Activated B cell treated with CpG ODN at 0.5 μM for 24 hours (primary cell): ENCODE data around the gene RPAP3. TPM values are rescaled to one million over a fixed set of nuclear protein-coding genes. Genes with fewer than 3 reads are reported as not detected.

Source experiments
- ATAC-seq: fragments of 200-7000 bp; cut with Tn5 transposase; one replicate; pipeline ENCODE4 v1.10.0; 2021; ENCODE audit warnings: low read depth, mild to moderate bottlenecking, moderate library complexity
- CTCF ChIA-PET: fragments of 350-600 bp; sonication (Branson Sonifier 250); formaldehyde crosslinking; loops from one replicate; lab custom pipeline; 2021; ENCODE audit warnings: antibody characterized with exemption; lab: Charles Lee
- POLR2A ChIA-PET: fragments of 350-600 bp; sonication (Branson Sonifier 250); formaldehyde crosslinking; loops from one replicate; lab custom pipeline; 2021; ENCODE audit warnings: antibody characterized with exemption; lab: Charles Lee
- DNase-seq: peaks from one replicate; pipeline ENCODE4 v3.0.0; 2022
- H3K27ac Mint-ChIP-seq: one replicate; pipeline ENCODE4 v1.8.0; 2020; ENCODE audit warnings: mixed read lengths
- H3K27me3 Mint-ChIP-seq: one replicate; pipeline ENCODE4 v1.8.0; 2021; ENCODE audit warnings: mixed read lengths
- H3K36me3 Mint-ChIP-seq: one replicate; pipeline ENCODE4 v1.8.0; 2021; ENCODE audit warnings: low read depth, mixed read lengths
- H3K4me1 Mint-ChIP-seq: one replicate; pipeline ENCODE4 v1.8.0; 2021; ENCODE audit warnings: mixed read lengths
- H3K4me3 Mint-ChIP-seq: one replicate; pipeline ENCODE4 v1.8.0; 2020; ENCODE audit warnings: mild to moderate bottlenecking, mixed read lengths
- H3K9me3 Mint-ChIP-seq: one replicate; pipeline ENCODE4 v1.8.0; 2020; ENCODE audit warnings: mixed read lengths
- intact Hi-C: fragments of 100-400 bp; cut with micrococcal nuclease; formaldehyde crosslinking; loops from one replicate; pipeline ENCODE4 v1.15.1; 2024
- total RNA-seq: library from RNA; stranded (reverse); gene quantifications from 2 replicates; pipeline ENCODE4 v1.2.3, GENCODE V29; 2022
- TF ChIP-seq, protein P1 (sequence below): fragments of 200-600 bp; IDR thresholded peaks from one replicate; pipeline ENCODE4 v1.8.0; 2022; ENCODE audit warnings: antibody characterized with exemption, mild to moderate bottlenecking

RPAP3 gene
- total RNA-seq, 1 donor from 2014 or later, result 60.5 TPM

DNA sequence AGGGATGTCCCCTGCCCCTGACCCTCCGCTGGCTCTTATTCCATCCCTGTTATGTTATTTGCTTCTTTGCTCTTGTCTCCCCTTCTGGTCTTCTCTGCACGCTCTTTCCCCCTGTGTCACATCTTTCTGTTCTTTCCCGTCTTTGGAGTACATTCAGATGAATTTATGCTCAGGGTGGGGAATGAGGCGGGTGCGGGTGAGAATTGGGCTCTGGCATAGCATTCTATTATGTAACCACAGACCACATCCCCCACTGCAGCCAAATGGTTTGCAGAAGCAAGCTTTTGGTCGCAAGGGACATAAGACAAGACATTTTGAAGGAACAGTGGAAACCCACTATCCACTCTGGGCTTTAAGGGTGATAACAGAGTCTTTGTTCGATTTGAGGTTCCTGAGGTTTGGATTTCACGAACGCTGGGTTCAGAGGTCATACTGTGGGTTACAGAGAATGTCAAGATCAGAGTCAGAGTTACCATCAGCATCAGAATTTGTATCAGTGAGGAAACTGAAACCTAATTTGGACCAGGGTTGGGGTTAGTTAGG is 15.7 kb upstream of the RPAP3 start:
- ChIA-PET POLR2A (no interaction called here), CTCF (interaction anchor here (1.0 to 8.6 kb wide), 2 partner anchors 21 to 46 kb away, joined by 4 to 91 read pairs; no protein-coding TSS in a partner anchor)
- Mint-ChIP-seq H3K36me3 (peaks cover 16% of the 10 kb centered on the region), H3K27ac (no peak overlapping the region), H3K4me3 (no peak overlapping the region), H3K27me3 (no peaks in the 10 kb centered on the region), H3K9me3 (no peaks in the 10 kb centered on the region), H3K4me1 (peaks cover 43% of the 10 kb centered on the region)
- ATAC-seq, result no peak
- no peak for DNase-seq
- intact Hi-C loops, result no loop called here
- TF ChIP-seq, protein P1, sequence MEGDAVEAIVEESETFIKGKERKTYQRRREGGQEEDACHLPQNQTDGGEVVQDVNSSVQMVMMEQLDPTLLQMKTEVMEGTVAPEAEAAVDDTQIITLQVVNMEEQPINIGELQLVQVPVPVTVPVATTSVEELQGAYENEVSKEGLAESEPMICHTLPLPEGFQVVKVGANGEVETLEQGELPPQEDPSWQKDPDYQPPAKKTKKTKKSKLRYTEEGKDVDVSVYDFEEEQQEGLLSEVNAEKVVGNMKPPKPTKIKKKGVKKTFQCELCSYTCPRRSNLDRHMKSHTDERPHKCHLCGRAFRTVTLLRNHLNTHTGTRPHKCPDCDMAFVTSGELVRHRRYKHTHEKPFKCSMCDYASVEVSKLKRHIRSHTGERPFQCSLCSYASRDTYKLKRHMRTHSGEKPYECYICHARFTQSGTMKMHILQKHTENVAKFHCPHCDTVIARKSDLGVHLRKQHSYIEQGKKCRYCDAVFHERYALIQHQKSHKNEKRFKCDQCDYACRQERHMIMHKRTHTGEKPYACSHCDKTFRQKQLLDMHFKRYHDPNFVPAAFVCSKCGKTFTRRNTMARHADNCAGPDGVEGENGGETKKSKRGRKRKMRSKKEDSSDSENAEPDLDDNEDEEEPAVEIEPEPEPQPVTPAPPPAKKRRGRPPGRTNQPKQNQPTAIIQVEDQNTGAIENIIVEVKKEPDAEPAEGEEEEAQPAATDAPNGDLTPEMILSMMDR, result no peak

- H3K9me3 Mint-ChIP-seq, result no peaks in the 10 kb centered on the region
- intact Hi-C loops, result loop anchor here (10.0 kb wide), 1 partner anchor 896 kb away; no protein-coding TSS in a partner anchor
- DNase-seq (no peak), ATAC-seq (no peak)
- H3K4me3 Mint-ChIP-seq, result no peak overlapping the region
- TF ChIP-seq, protein P1, result no peak
- ChIA-PET CTCF (interaction anchor here (1.0 to 7.3 kb wide), 6 partner anchors 24 to 122 kb away, joined by 3 to 134 read pairs (median 66); partner anchors contain the start of genes RAPGEF3 and SLC48A1), POLR2A (interaction anchor here (0.6 to 1.3 kb wide), 3 partner anchors 22 to 327 kb away, joined by 3 to 4 read pairs (median 3); no protein-coding TSS in a partner anchor)
- no peaks in the 10 kb centered on the region for H3K27me3 Mint-ChIP-seq
- H3K36me3 Mint-ChIP-seq, result peaks cover 15% of the 10 kb centered on the region
- no peak overlapping the region for H3K27ac Mint-ChIP-seq
- H3K4me1 Mint-ChIP-seq, result peaks cover 34% of the 10 kb centered on the region
Observed at GRCh38 chr12:47718531-47718930, 12.7 kb upstream of the RPAP3 start.

DNA sequence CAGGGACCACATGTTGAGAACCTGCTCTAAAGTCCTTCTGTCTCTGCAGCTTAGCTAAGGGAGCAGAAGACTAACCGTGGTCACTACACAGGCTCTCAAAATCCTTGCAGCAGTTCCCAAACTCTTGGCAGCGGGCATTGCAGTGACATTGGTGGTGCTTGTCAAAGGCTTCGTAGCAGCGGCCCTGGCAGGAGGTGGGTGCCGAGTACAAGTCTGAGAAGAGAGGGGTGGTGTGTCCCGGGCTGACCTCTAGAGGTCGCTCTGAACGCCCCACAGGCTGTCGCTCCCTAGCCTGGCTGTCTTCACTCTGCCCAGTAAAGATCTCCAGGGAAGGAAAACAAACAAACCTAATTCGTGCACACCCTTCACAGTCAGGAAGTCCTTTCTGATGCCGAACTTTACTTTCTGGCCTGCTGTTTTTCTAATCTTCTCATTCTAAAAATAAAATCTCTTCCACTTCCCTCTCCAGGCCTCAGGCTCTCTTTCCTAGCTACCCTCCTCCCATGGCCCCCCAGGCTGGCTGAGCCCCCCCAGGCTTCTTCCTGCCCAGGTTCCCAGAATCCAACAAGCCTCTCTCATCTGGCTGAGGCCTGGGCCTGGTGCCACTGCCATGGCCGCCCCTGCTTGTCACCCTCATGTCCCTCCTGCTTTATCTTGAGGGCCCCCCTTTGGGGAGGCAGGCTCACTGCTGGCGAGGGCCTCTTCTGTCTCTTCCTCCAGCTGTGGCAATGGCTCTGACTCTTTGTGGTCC is 11.8 kb upstream of the RPAP3 start:
- Mint-ChIP-seq H3K27me3 (no peaks in the 10 kb centered on the region), H3K4me1 (peaks cover 34% of the 10 kb centered on the region), H3K36me3 (peaks cover 11% of the 10 kb centered on the region), H3K4me3 (no peak overlapping the region), H3K27ac (peak overlapping the region; percentile 75), H3K9me3 (no peaks in the 10 kb centered on the region)
- TF ChIP-seq, protein P1, result no peak
- DNase-seq (no peak), ATAC-seq (peak; percentile 70)
- ChIA-PET CTCF (interaction anchor here (1.0 to 7.3 kb wide), 6 partner anchors 25 to 123 kb away, joined by 3 to 134 read pairs (median 66); partner anchors contain the start of genes RAPGEF3 and SLC48A1), POLR2A (interaction anchor here (1.0 kb wide), 1 partner anchor 23 kb away, joined by 4 read pairs; no protein-coding TSS in a partner anchor)
- intact Hi-C loops, result loop anchor here (10.0 kb wide), 1 partner anchor 897 kb away; no protein-coding TSS in a partner anchor

DNA sequence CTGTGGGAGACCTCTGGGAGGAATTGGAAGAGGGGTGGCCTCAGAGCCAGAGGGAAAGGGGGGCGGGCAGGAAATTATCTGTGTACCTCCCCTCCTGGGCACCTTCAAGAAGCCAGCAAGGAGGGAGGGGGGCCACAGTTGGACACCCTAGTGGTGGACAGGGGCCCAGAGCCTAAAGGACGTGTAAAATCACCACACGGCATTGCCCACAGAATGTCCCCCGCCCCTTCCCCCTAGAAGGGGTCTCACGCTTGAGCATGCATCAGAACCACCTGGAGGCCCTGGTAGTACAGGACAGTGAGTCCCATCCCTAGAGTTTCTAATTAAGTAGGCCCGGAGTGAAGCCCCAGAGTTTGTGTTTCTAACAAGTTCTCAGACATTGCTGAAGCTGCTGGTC is 11.2 kb upstream of the RPAP3 start:
- Mint-ChIP-seq H3K36me3 (peaks cover 11% of the 10 kb centered on the region), H3K27ac (no peak overlapping the region), H3K27me3 (no peaks in the 10 kb centered on the region), H3K4me1 (peaks cover 34% of the 10 kb centered on the region), H3K4me3 (no peak overlapping the region), H3K9me3 (no peaks in the 10 kb centered on the region)
- intact Hi-C loops, result loop anchor here (10.0 kb wide), 1 partner anchor 898 kb away; no protein-coding TSS in a partner anchor
- POLR2A ChIA-PET, result interaction anchor here (1.2 kb wide), 1 partner anchor 11 kb away, joined by 7 read pairs; the partner anchor contains the start of gene RPAP3
- DNase-seq, result no peak
- ATAC-seq, result no peak
- TF ChIP-seq, protein P1, result no peak
- CTCF ChIA-PET, result interaction anchor here (1.3 to 7.3 kb wide), 6 partner anchors 25 to 123 kb away, joined by 3 to 134 read pairs (median 66); partner anchors contain the start of genes RAPGEF3 and SLC48A1
